ENCODE results near the gene CUL5. TPM values are rescaled to one million over a fixed set of nuclear protein-coding genes. Genes with fewer than 3 reads are reported as not detected.

Gene CUL5
- total RNA-seq, 4 donors from 2014 or later, result 25.3 to 41.1 (median 32.3) TPM

DNA sequence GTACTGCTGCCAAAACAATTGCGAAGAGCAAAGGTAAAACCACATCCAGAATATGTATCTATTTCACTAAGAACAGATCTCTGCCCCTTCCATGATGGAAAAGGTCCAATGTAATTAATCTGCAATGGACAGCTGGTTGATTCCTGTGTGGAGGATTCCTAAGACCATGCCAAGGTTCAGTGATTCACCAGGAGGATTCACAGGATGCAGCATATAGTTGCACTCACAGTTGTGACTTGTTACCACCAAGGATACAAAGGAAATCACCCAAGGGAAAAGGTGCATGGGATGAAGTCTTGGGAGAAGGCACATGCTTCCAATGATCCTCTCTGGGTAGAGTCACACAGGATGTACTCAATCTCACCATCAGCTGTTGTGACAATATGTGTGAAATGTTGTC lies 35.1 kb upstream of the CUL5 start:
- Histone ChIP-seq H3K27me3 (no peaks in the 10 kb centered on the region), H3K27ac (no peak overlapping the region), H3K4me3 (no peak overlapping the region), H3K36me3 (no peaks in the 10 kb centered on the region), H3K4me1 (no peaks in the 10 kb centered on the region), H3K9me3 (no peaks in the 10 kb centered on the region)
- 91 to 100% methylated on average over 1 of the region's 1 CpG for WGBS, 2 donors
- no peak for TF ChIP-seq POLR2A (IDR thresholded peaks at IDR 0.05)
- no peak for TF ChIP-seq EP300 (IDR thresholded peaks at IDR 0.05)
- TF ChIP-seq, protein P1, sequence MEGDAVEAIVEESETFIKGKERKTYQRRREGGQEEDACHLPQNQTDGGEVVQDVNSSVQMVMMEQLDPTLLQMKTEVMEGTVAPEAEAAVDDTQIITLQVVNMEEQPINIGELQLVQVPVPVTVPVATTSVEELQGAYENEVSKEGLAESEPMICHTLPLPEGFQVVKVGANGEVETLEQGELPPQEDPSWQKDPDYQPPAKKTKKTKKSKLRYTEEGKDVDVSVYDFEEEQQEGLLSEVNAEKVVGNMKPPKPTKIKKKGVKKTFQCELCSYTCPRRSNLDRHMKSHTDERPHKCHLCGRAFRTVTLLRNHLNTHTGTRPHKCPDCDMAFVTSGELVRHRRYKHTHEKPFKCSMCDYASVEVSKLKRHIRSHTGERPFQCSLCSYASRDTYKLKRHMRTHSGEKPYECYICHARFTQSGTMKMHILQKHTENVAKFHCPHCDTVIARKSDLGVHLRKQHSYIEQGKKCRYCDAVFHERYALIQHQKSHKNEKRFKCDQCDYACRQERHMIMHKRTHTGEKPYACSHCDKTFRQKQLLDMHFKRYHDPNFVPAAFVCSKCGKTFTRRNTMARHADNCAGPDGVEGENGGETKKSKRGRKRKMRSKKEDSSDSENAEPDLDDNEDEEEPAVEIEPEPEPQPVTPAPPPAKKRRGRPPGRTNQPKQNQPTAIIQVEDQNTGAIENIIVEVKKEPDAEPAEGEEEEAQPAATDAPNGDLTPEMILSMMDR (IDR thresholded peaks at IDR 0.05), result no peak
- no peak for DNase-seq (ENCODE audit: low spot score in 2 of 2)

DNA sequence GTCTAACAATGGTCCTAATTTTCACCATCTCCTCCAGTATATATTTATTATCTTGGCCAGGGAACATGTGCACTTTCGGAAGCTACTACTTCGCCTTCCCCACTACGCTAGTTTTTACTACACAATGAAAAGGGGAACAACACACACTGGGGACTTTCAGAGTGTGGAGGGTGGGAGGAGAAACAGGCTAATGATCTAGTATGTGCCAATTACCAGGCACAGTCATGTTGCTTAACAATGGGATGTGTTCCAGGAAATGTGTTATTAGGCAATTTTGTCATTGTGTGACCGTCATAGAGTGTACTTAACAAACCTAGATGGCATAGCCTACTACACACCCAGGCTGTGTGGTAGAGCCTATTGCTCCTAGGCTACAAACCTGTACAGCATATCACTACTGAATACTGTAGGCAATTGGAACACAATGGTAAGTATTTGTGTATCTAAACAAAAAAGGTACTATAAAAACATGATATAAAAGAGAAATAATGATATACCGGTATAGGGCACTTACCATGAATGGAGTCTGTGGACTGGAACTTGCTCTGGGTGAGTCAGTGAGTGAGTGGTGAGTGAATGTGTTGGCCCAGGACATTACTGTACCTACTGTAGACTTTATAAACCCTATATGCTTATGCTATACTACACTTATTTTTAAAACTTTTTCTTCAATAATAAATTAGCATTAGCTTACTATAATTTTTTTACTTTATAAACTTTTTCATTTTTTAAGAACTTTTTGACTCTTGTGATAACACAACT lies 20.1 kb upstream of the CUL5 start:
- Histone ChIP-seq H3K4me3 (no peak overlapping the region), H3K4me1 (no peaks in the 10 kb centered on the region), H3K27ac (no peak overlapping the region), H3K27me3 (no peaks in the 10 kb centered on the region), H3K9me3 (no peaks in the 10 kb centered on the region), H3K36me3 (no peaks in the 10 kb centered on the region)
- TF ChIP-seq, protein P1 (IDR thresholded peaks at IDR 0.05), result no peak
- peak in 1 of 2 donors; percentile 12 for TF ChIP-seq EP300 (IDR thresholded peaks at IDR 0.05)
- 70 to 72% methylated on average over 5 of the region's 5 CpGs for WGBS, 2 donors
- DNase-seq (ENCODE audit: low spot score in 2 of 2), result no peak

DNA sequence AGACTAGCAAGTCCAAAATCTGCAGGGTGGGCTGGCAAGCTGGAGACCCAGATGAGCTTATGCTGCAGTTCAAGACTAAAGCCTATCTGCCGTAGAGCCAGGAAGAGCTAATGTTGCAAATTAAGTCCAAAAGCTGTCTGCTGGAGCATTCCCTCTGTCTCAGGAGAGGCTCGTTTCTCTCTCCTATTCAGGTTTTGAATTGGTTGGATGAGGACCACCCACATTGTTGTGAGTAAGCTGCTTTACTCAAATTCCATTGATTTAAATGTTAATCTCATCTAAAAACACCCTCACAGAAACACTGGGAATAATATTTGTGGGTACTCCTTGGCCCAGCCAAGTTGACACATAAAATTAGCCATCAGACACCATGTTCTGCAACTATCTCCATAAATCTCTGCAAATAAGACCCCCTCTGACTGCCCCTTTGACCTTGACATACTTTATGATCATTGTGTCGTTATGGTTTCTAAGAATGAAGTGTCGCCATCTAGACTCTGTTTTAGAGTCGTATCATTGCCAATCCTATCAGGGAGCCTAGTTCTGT lies 16.8 kb upstream of the CUL5 start:
- DNase-seq (ENCODE audit: low spot score in 2 of 2), result no peak
- Histone ChIP-seq H3K36me3 (no peaks in the 10 kb centered on the region), H3K4me3 (no peak overlapping the region), H3K4me1 (no peaks in the 10 kb centered on the region), H3K27ac (no peak overlapping the region), H3K9me3 (no peaks in the 10 kb centered on the region), H3K27me3 (no peaks in the 10 kb centered on the region)
- TF ChIP-seq, protein P1 (IDR thresholded peaks at IDR 0.05), result no peak
- TF ChIP-seq EP300 (IDR thresholded peaks at IDR 0.05), result no peak
- TF ChIP-seq POLR2A (IDR thresholded peaks at IDR 0.05), result no peak
- 26 to 34% methylated on average over 5 of the region's 5 CpGs for WGBS, 2 donors

DNA sequence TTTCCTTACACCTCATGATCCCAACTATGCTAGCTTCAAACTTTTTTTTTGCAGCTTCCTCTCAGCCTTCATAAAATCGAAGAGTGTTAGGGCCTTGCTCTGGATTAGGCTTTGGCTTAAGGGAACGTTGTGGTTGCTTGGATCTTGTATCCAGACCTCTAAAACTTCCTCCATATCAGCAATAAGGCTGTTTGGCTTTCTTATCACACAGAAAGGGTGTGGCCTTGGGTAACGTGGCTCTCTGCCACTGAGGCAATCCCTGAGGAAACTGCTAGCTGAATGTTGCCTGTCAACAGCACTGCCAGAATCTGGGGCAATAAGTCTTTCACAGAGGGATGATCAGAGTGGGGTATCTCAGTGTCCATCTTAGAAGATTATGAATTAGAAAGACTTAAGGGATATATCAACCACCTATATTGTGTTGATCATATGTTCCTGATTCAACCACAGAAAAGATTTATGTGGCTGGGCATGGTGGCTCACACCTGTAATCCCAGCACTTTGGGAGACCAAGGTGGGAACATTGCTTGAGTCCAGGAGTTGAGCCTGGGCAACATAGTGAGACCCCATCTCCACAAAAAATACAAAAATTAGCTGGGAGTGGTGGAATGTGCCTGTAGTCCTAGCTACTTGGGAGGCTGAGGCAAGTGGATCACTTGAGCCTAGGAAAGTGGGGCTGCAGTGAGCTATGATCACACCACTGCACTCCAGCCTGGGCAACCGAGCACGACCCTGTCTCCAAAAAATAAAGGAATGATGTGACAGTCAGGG lies 12.5 kb upstream of the CUL5 start:
- no peak overlapping the region for H3K27ac ChIP-seq
- TF ChIP-seq, protein P1 (IDR thresholded peaks at IDR 0.05), result no peak
- no peak for TF ChIP-seq EP300 (IDR thresholded peaks at IDR 0.05)
- no peak for TF ChIP-seq POLR2A (IDR thresholded peaks at IDR 0.05)
- H3K36me3 ChIP-seq, result no peaks in the 10 kb centered on the region
- no peaks in the 10 kb centered on the region for H3K27me3 ChIP-seq
- DNase-seq (ENCODE audit: low spot score in 2 of 2), result no peak
- no peaks in the 10 kb centered on the region for H3K4me1 ChIP-seq
- no peaks in the 10 kb centered on the region for H3K9me3 ChIP-seq
- no peak overlapping the region for H3K4me3 ChIP-seq
- 54 to 67% methylated on average over 4 to 5 of the region's 5 CpGs for WGBS, 2 donors

DNA sequence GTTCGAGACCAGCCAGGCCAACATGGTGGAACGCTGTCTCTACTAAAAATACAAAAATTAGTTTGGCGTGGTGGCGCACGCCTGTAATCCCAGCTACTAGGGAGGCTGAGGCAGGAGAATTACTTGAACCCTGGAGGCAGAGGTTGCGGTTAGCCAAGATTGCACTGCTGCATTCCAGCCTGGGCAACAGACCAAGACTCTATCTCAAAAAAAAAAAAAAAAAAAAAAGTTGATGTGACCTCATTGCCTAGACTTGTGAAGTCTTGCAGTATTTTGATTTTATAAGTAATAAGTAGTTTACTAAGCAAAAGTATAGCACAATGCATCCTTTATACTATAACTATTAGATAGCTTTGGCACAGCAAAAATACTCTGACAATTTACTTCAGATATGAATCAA lies 9.9 kb upstream of the CUL5 start:
- no peak for DNase-seq (ENCODE audit: low spot score in 2 of 2)
- WGBS, 2 donors, result 93 to 97% methylated on average over 6 of the region's 6 CpGs

More for the DNA sequence above, 9.9 kb upstream of the CUL5 start:
- Histone ChIP-seq H3K27me3 (no peaks in the 10 kb centered on the region), H3K4me1 (no peaks in the 10 kb centered on the region), H3K27ac (no peak overlapping the region), H3K4me3 (no peak overlapping the region), H3K9me3 (no peaks in the 10 kb centered on the region), H3K36me3 (no peaks in the 10 kb centered on the region)
- TF ChIP-seq, protein P1 (IDR thresholded peaks at IDR 0.05), result no peak
- TF ChIP-seq EP300 (IDR thresholded peaks at IDR 0.05) (no peak), POLR2A (IDR thresholded peaks at IDR 0.05) (no peak)
